Mesendoderm (in vitro differentiated cells): ENCODE results near the gene CYP24A1.

Experiments used
- DNase-seq: peaks from one replicate; pipeline ENCODE4 v3.0.0; 2013
- H2AK5ac ChIP-seq: 2 replicates; pipeline ENCODE4 v1.6.1; 2013; ENCODE audit warnings: low read length, inconsistent platforms
- H2BK120ac ChIP-seq: 2 replicates; pipeline ENCODE4 v1.6.1; 2013; ENCODE audit warnings: low read depth, mild to moderate bottlenecking, low read length, moderate library complexity, mixed read lengths
- H2BK15ac ChIP-seq: replicated peaks from 2 replicates; pipeline ENCODE4 v1.6.1; 2013; ENCODE audit warnings: low read depth, mild to moderate bottlenecking, moderate library complexity
- H2BK5ac ChIP-seq: 2 replicates; pipeline ENCODE4 v1.6.1; 2013; ENCODE audit warnings: low read length, inconsistent platforms
- H3K18ac ChIP-seq: 2 replicates; pipeline ENCODE4 v1.6.1; 2013; ENCODE audit warnings: mild to moderate bottlenecking, low read length, mixed read lengths
- H3K23ac ChIP-seq: one replicate; pipeline ENCODE4 v1.6.1; 2013; ENCODE audit warnings: low read length
- H3K27ac ChIP-seq: 2 replicates; pipeline ENCODE4 v1.5.1; 2013; ENCODE audit warnings: low read depth, mild to moderate bottlenecking, inconsistent platforms, low read length, moderate library complexity
- H3K27me3 ChIP-seq: 2 replicates; pipeline ENCODE4 v1.6.1; 2013; ENCODE audit warnings: low read length, control low read depth, mild to moderate bottlenecking, inconsistent platforms; ENCODE audit not compliant: insufficient read depth, poor library complexity
- H3K36me3 ChIP-seq: 2 replicates; pipeline ENCODE4 v1.6.1; 2013; ENCODE audit warnings: low read length, inconsistent platforms; ENCODE audit not compliant: control insufficient read depth, insufficient read depth
- H3K4ac ChIP-seq: one replicate; pipeline ENCODE4 v1.6.1; 2013; ENCODE audit warnings: low read depth, mild to moderate bottlenecking, low read length, moderate library complexity
- H3K4me1 ChIP-seq: 2 replicates; pipeline ENCODE4 v1.6.1; 2013; ENCODE audit warnings: low read depth, low read length, inconsistent platforms; ENCODE audit not compliant: control insufficient read depth
- H3K4me2 ChIP-seq: 2 replicates; pipeline ENCODE4 v1.6.1; 2013; ENCODE audit warnings: low read length
- H3K4me3 ChIP-seq: 2 replicates; pipeline ENCODE4 v1.5.1; 2013; ENCODE audit warnings: mild to moderate bottlenecking, low read length
- H3K56ac ChIP-seq: one replicate; pipeline ENCODE4 v1.6.1; 2013; ENCODE audit warnings: low read length
- H3K79me1 ChIP-seq: 2 replicates; pipeline ENCODE4 v1.6.1; 2013; ENCODE audit warnings: low read length, inconsistent platforms
- H3K79me2 ChIP-seq: 2 replicates; pipeline ENCODE4 v1.6.1; 2013; ENCODE audit warnings: mild to moderate bottlenecking, low read length; ENCODE audit not compliant: control insufficient read depth, insufficient read depth
- H3K9ac ChIP-seq: 2 replicates; pipeline ENCODE4 v1.6.1; 2013; ENCODE audit warnings: low read length, inconsistent platforms
- H4K5ac ChIP-seq: one replicate; pipeline ENCODE4 v1.6.1; 2013; ENCODE audit warnings: low read length
- H4K8ac ChIP-seq: one replicate; pipeline ENCODE4 v1.6.1; 2013; ENCODE audit warnings: low read depth, mild to moderate bottlenecking, control low read depth, low read length, moderate library complexity
- WGBS: extraction: QIAGEN DNeasy Blood & Tissue Kit; methylation state at CpG from one replicate; pipeline ENCODE4 v1.1.7; 2013; ENCODE audit warnings: low lambda C conversion rate, missing lambda C conversion rate; ENCODE audit not compliant: insufficient coverage; ENCODE audit errors: extremely low coverage; 5-methylcytosine and 5-hydroxymethylcytosine counted together

CYP24A1 gene

GRCh38 chr20:54194724-54195438, 21.1 kb upstream of the CYP24A1 start:
- no peaks in the 10 kb centered on the region for H3K79me2 ChIP-seq
- no peak overlapping the region for H3K9ac ChIP-seq
- H3K27me3 ChIP-seq = no peaks in the 10 kb centered on the region
- H3K79me1 ChIP-seq = no peaks in the 10 kb centered on the region
- H3K4ac ChIP-seq = no peak overlapping the region
- no peak overlapping the region for H4K5ac ChIP-seq
- no peak overlapping the region for H3K23ac ChIP-seq
- no peak overlapping the region for H3K18ac ChIP-seq
- no peak overlapping the region for H3K27ac ChIP-seq
- no peak overlapping the region for H2BK15ac ChIP-seq
- H3K4me2 ChIP-seq = no peak overlapping the region
- no peak overlapping the region for H4K8ac ChIP-seq
- H3K36me3 ChIP-seq = no peaks in the 10 kb centered on the region
- H2BK120ac ChIP-seq = no peak overlapping the region
- no peak overlapping the region for H2AK5ac ChIP-seq
- H3K4me1 ChIP-seq = no peaks in the 10 kb centered on the region
- no peak overlapping the region for H2BK5ac ChIP-seq
- no peak overlapping the region for H3K4me3 ChIP-seq
- H3K56ac ChIP-seq = no peak overlapping the region
- no peak for DNase-seq
- WGBS = no CpG with 5 or more reads among the region's 11 CpGs

GRCh38 chr20:54193817-54194216, 20.0 kb upstream of the CYP24A1 start:
- no peak overlapping the region for H2BK5ac ChIP-seq
- no CpG with 5 or more reads among the region's 5 CpGs for WGBS
- H3K18ac ChIP-seq = no peak overlapping the region
- H3K4me2 ChIP-seq = no peak overlapping the region
- no peaks in the 10 kb centered on the region for H3K79me1 ChIP-seq
- no peaks in the 10 kb centered on the region for H3K27me3 ChIP-seq
- no peaks in the 10 kb centered on the region for H3K4me1 ChIP-seq
- no peak overlapping the region for H3K23ac ChIP-seq
- no peak overlapping the region for H3K9ac ChIP-seq
- H2BK120ac ChIP-seq = no peak overlapping the region
- no peak overlapping the region for H4K8ac ChIP-seq
- no peak overlapping the region for H3K56ac ChIP-seq
- no peak overlapping the region for H3K4me3 ChIP-seq
- H3K36me3 ChIP-seq = no peaks in the 10 kb centered on the region
- no peak for DNase-seq
- H3K27ac ChIP-seq = no peak overlapping the region
- no peak overlapping the region for H2AK5ac ChIP-seq
- no peak overlapping the region for H4K5ac ChIP-seq
- H3K79me2 ChIP-seq = no peaks in the 10 kb centered on the region
- H2BK15ac ChIP-seq = no peak overlapping the region
- no peak overlapping the region for H3K4ac ChIP-seq

DNA sequence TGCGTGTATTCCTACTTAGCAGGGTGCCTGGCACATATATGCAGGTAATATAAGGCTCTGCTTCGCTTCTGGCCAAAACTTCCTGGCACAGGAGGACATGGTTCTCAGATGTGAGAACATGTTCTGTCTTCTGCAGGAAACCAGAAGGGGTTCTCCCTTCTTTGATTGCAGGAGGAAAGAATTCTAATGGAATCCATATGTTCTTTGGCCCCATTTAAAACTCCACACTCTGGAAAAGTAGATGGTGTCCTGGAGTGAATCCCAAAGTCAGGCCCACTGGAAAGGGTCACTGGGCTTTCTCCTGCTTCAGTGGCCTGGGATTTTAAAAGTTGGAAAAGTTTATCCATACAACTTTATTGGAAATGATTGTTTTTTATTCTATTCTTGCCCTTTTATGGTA, 16.4 kb upstream of the CYP24A1 start:
- Histone ChIP-seq H3K4me1 (no peaks in the 10 kb centered on the region), H3K27me3 (no peaks in the 10 kb centered on the region), H3K36me3 (no peaks in the 10 kb centered on the region), H3K9ac (no peak overlapping the region), H3K23ac (no peak overlapping the region), H2BK120ac (no peak overlapping the region), H3K27ac (no peak overlapping the region), H3K79me2 (no peaks in the 10 kb centered on the region), H3K56ac (no peak overlapping the region), H4K5ac (no peak overlapping the region), H2AK5ac (no peak overlapping the region), H4K8ac (no peak overlapping the region), H3K4ac (no peak overlapping the region), H2BK5ac (no peak overlapping the region), H2BK15ac (no peak overlapping the region), H3K79me1 (no peaks in the 10 kb centered on the region), H3K18ac (no peak overlapping the region), H3K4me3 (no peak overlapping the region), H3K4me2 (no peak overlapping the region)
- no CpG with 5 or more reads among the region's 2 CpGs for WGBS
- no peak for DNase-seq

- Histone ChIP-seq H3K27me3 (no peaks in the 10 kb centered on the region), H3K36me3 (no peaks in the 10 kb centered on the region), H4K5ac (no peak overlapping the region), H3K4me3 (no peak overlapping the region), H3K4me2 (no peak overlapping the region), H3K27ac (no peak overlapping the region), H3K79me2 (no peaks in the 10 kb centered on the region), H3K79me1 (no peaks in the 10 kb centered on the region), H3K4me1 (no peaks in the 10 kb centered on the region), H3K23ac (no peak overlapping the region), H3K4ac (no peak overlapping the region), H3K9ac (no peak overlapping the region), H3K18ac (no peak overlapping the region), H2BK5ac (no peak overlapping the region), H4K8ac (no peak overlapping the region), H3K56ac (no peak overlapping the region), H2BK15ac (no peak overlapping the region), H2BK120ac (no peak overlapping the region), H2AK5ac (no peak overlapping the region)
- no peak for DNase-seq
- WGBS = no CpG with 5 or more reads among the region's 2 CpGs
Measured at GRCh38 chr20:54189630-54190029, 15.8 kb upstream of the CYP24A1 start.

DNA sequence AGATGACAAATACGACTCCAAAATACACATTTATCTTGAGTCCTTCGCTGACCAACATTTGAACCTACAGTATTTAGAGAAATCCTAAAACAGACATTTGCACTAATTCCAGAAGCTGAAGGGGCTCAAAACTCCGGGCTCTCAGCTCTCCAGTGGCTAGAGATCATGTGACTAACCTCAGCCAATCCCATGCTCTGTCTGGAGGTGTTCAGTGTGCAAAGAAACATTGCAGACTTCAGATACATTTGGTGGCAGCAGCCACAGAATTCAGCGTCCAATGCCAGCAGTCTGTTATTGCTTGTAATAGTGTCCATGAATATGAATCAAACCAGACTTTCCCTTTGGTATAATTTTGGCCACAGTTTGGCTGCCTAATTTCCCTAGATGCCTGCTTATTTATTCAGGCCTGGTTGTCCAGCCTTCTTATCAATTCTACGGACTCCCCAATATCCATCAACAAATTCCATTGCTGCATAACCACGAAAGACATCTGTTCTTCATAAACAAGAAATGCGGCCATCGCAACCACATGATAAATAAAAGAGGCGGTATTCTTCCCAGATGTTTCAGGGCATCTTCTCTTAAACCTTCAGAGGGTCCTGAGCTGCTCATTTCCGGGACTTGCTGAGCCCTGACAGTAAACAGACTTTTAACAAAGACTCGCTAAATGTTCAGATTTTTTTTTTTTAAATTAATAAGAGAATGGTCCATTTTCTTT, 14.5 kb upstream of the CYP24A1 start:
- no peaks in the 10 kb centered on the region for H3K79me1 ChIP-seq
- H4K8ac ChIP-seq = no peak overlapping the region
- no peak overlapping the region for H3K23ac ChIP-seq
- H3K4ac ChIP-seq = no peak overlapping the region
- H3K4me2 ChIP-seq = no peak overlapping the region
- no peak overlapping the region for H3K4me3 ChIP-seq
- no peak overlapping the region for H4K5ac ChIP-seq
- no peak overlapping the region for H2AK5ac ChIP-seq
- no peak overlapping the region for H3K18ac ChIP-seq
- H2BK5ac ChIP-seq = no peak overlapping the region
- DNase-seq = no peak
- no peaks in the 10 kb centered on the region for H3K4me1 ChIP-seq
- H3K79me2 ChIP-seq = no peaks in the 10 kb centered on the region
- no peaks in the 10 kb centered on the region for H3K36me3 ChIP-seq
- H3K9ac ChIP-seq = no peak overlapping the region
- no peaks in the 10 kb centered on the region for H3K27me3 ChIP-seq
- no CpG with 5 or more reads among the region's 11 CpGs for WGBS
- H3K27ac ChIP-seq = no peak overlapping the region
- no peak overlapping the region for H2BK15ac ChIP-seq
- no peak overlapping the region for H2BK120ac ChIP-seq
- H3K56ac ChIP-seq = no peak overlapping the region
